Activated CD4-positive, alpha-beta T cell treated with anti-CD3 and anti-CD28 coated beads for 36 hours (primary cell): ENCODE measurements around the gene FNDC11. TPM values are rescaled to one million over a fixed set of nuclear protein-coding genes. Genes with fewer than 3 reads are reported as not detected.

Experiments
- ATAC-seq: fragments of 200-7000 bp; cut with Tn5 transposase; one replicate; pipeline ENCODE4 v1.10.0; 2021; ENCODE audit warnings: mild to moderate bottlenecking, moderate library complexity
- CTCF ChIA-PET: fragments of 350-600 bp; sonication (Branson Sonifier 250); formaldehyde crosslinking; loops from one replicate; lab custom pipeline; 2021; ENCODE audit warnings: antibody characterized with exemption; lab: Charles Lee
- POLR2A ChIA-PET: fragments of 350-600 bp; sonication (Branson Sonifier 250); formaldehyde crosslinking; loops from one replicate; lab custom pipeline; 2021; ENCODE audit warnings: antibody characterized with exemption, inconsistent platforms; lab: Charles Lee
- DNase-seq: peaks from one replicate; pipeline ENCODE4 v3.0.0-alpha.2; 2020
- H3K27ac Mint-ChIP-seq: one replicate; pipeline ENCODE4 v1.8.0; 2021; ENCODE audit warnings: mixed read lengths
- H3K27me3 Mint-ChIP-seq: one replicate; pipeline ENCODE4 v1.8.0; 2021; ENCODE audit warnings: mixed read lengths
- H3K36me3 Mint-ChIP-seq: one replicate; pipeline ENCODE4 v1.8.0; 2021; ENCODE audit warnings: low read depth, mixed read lengths
- H3K4me1 Mint-ChIP-seq: one replicate; pipeline ENCODE4 v1.8.0; 2021; ENCODE audit warnings: mixed read lengths
- H3K4me3 Mint-ChIP-seq: one replicate; pipeline ENCODE4 v1.8.0; 2021; ENCODE audit warnings: mild to moderate bottlenecking, moderate library complexity, mixed read lengths
- H3K9me3 Mint-ChIP-seq: one replicate; pipeline ENCODE4 v1.8.0; 2021; ENCODE audit warnings: low read depth, mixed read lengths
- intact Hi-C, 2 experiments: fragments of 100-400 bp; cut with DNase I in 1 of 2; cut with micrococcal nuclease in 1 of 2; formaldehyde crosslinking; loops; one replicate each; pipeline versions ENCODE4 v1.14.2 to v1.15.1; 2022 to 2024; cut with DNase I, micrococcal nuclease
- total RNA-seq, 2 experiments: library from RNA; stranded (reverse); gene quantifications; one replicate each; pipeline ENCODE4 v1.2.3, GENCODE V29; 2021

Gene FNDC11
- total RNA-seq, 2 experiments from 2014 or later: 0.18 to 0.27 TPM

DNA sequence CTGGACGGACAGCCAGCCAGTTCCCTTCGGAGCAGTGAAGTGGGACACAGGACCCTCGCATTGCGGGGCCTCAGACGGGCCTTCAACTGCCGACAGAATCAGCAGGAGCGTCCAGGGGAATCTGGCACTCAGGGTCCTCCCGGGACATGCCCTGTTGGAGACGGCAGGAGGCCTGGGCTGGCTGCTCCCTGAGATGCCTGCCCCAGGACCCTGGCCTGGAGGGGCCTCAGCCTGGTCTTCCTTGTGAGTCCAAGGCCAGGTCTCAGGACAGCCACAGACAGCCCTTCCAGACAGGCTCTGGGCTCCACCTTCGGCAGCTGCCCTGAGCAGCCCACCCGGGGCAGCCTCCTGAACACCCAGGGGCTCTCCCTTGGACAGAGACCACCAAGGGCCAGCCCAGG, 34.7 kb downstream of the FNDC11 start:
- POLR2A ChIA-PET: no interaction called here
- ATAC-seq (no peak), DNase-seq (no peak)
- no peaks in the 10 kb centered on the region for H3K27me3 Mint-ChIP-seq
- H3K36me3 Mint-ChIP-seq: peaks cover 24% of the 10 kb centered on the region
- no peak overlapping the region for H3K27ac Mint-ChIP-seq
- CTCF ChIA-PET: no interaction called here
- intact Hi-C loops: no loop called here
- H3K9me3 Mint-ChIP-seq: no peaks in the 10 kb centered on the region
- peaks cover 11% of the 10 kb centered on the region for H3K4me1 Mint-ChIP-seq
- H3K4me3 Mint-ChIP-seq: no peak overlapping the region

DNA sequence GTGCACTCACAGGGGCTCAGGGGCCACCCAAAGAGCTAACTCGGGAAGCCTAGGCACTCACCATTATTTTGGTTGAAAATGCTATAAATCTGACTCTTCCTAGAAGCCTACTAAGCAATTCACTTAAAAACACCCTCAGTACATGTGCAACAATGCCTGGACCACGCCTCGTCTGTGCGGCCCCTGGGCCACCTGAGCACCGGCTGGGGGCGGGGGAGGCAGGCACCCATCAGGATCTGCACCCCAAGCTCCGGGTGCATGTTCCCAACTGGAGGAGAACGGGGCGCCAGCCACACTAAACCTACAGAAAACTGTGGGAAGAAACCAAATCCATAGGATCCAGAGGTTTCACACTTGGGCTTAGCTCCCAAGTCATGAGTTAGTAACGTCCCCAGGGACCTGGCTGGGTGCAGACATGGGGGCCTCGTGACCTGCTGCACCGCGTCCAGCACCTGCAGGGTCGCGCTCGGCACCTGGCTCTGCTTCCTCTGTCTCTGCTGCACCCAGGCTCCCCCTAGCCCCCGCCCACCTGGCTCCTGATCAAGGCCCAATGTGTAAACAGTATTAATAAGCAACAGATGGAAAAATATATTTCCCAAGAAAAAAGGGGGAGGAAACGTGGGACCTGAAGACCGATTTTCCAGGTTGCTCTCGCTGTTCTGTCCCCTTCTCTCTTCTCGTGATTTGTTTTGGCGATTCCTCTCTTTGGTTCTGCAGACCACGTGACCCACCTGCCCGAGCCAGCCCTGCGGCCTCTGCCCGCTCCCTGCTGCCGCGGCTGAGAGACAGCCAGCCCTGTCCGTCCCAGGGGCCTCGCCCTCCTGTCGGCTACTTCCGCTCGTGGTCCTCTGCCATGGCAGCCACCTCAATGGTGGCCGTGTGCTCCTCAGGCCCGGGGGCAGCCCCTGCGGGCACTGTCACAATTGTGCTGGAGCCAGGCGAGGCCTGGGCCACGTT, 35.6 kb downstream of the FNDC11 start:
- Mint-ChIP-seq H3K27ac (no peak overlapping the region), H3K9me3 (no peaks in the 10 kb centered on the region), H3K4me1 (peaks cover 11% of the 10 kb centered on the region), H3K36me3 (peaks cover 24% of the 10 kb centered on the region), H3K27me3 (no peaks in the 10 kb centered on the region), H3K4me3 (no peak overlapping the region)
- DNase-seq (no peak), ATAC-seq (no peak)
- intact Hi-C loops: no loop called here
- POLR2A ChIA-PET: no interaction called here
- CTCF ChIA-PET: interaction anchor here (0.8 kb wide), 1 partner anchor 450 kb away, joined by 3 read pairs; no protein-coding TSS in a partner anchor

DNA sequence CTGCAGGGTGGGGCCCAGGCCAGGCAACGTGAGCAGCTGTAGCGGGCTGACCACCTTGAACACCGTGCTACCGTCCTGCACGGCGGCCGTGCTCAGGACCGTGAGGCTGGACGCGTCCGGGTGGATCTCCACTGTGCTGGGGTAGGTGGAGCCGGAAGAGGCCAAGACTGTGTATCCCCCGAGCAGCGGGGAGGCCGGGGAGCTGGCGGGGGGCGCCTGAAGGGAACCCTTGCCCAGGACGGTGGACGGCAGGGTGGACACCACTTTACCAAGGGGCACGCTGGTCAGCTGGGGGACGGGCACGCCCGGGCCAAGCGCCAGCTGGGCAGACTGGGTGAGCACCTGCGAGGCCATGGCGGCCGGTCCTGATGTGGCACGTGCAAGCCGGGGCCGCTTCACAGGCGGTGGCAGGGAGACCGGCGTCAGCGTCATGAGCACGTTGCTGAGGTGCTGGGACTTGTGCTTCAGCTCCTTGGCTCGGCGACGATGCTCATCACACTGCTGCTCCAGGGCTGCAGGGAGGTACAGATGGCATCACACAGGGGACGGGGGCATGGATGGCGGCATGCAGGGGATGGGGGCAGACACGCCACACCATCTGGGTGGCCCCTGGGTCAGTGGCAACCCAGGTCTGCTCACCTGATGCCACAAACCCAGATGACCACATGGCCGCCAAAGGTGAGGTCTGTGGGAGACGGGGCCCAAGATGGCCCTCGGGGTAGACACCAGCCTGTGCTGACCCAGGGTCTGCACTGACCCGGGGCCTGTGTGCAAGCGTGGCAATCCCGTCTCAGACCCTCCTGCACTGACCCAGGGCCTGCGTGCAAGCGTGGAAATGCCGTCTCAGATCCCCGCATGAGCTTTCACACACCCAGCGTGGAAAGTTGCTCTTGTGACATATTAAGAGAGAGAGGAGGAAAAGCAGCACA, 36.5 kb downstream of the FNDC11 start:
- ATAC-seq: no peak
- no peak overlapping the region for H3K4me3 Mint-ChIP-seq
- no peak for DNase-seq
- no peak overlapping the region for H3K27ac Mint-ChIP-seq
- H3K27me3 Mint-ChIP-seq: no peaks in the 10 kb centered on the region
- peaks cover 29% of the 10 kb centered on the region for H3K36me3 Mint-ChIP-seq
- CTCF ChIA-PET: no interaction called here
- POLR2A ChIA-PET: no interaction called here
- no peaks in the 10 kb centered on the region for H3K9me3 Mint-ChIP-seq
- intact Hi-C loops: no loop called here
- peaks cover 11% of the 10 kb centered on the region for H3K4me1 Mint-ChIP-seq

DNA sequence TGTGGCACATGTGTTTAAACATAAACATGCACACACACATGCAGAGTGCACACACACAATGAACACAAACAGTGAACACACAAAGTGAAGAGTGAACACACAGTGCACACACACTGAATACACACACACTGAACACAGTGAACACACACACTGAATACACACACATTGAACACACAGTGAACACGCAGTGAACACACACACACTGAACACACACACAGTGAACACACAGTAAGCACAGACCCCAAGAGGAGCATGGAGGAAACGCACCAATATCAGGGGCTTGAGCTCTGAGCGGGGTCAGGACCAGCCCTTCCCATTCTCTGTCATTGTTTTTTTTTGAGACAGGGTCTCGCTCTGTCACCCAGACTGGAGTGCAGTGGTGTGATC, 37.2 kb downstream of the FNDC11 start:
- Mint-ChIP-seq H3K36me3 (peaks cover 30% of the 10 kb centered on the region), H3K4me1 (peaks cover 11% of the 10 kb centered on the region), H3K27ac (no peak overlapping the region), H3K9me3 (no peaks in the 10 kb centered on the region), H3K27me3 (no peaks in the 10 kb centered on the region), H3K4me3 (no peak overlapping the region)
- ATAC-seq (no peak), DNase-seq (no peak)
- ChIA-PET CTCF (no interaction called here), POLR2A (no interaction called here)
- intact Hi-C loops: no loop called here

DNA sequence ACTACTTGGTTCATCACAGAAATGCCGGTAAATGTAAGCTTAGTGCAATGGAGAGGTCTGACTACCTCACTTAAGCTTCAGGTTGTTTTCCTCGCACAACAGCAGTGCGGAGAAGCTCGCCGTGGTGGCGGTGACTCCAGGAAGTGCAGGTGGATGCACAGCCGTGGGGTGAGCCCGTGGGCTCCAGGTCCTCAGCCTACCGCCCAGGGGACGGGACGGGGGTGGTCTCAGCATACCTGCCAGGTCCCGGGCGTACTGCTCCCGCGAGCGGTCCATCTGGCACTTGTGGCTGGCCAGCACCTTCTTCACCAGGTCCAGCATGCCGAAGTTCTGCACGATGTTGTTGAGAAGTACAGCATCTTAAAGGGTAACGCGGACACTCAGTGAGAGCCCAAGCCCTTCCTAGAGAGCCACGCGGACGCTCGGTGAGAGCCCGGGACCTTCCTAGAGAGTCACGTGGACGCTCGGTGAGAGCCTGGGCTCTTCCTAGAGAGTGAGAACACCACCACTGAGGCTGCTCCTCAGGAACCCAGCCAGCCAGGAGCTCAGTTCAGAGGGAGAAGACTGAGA, 37.9 kb downstream of the FNDC11 start:
- ChIA-PET POLR2A (no interaction called here), CTCF (interaction anchor here (0.6 kb wide), 1 partner anchor 465 kb away, joined by 4 read pairs; no protein-coding TSS in a partner anchor)
- intact Hi-C loops: no loop called here
- DNase-seq (no peak), ATAC-seq (no peak)
- H3K36me3 Mint-ChIP-seq: peaks cover 30% of the 10 kb centered on the region
- no peaks in the 10 kb centered on the region for H3K9me3 Mint-ChIP-seq
- H3K4me1 Mint-ChIP-seq: peaks cover 11% of the 10 kb centered on the region
- H3K4me3 Mint-ChIP-seq: no peak overlapping the region
- H3K27ac Mint-ChIP-seq: no peak overlapping the region
- no peaks in the 10 kb centered on the region for H3K27me3 Mint-ChIP-seq

DNA sequence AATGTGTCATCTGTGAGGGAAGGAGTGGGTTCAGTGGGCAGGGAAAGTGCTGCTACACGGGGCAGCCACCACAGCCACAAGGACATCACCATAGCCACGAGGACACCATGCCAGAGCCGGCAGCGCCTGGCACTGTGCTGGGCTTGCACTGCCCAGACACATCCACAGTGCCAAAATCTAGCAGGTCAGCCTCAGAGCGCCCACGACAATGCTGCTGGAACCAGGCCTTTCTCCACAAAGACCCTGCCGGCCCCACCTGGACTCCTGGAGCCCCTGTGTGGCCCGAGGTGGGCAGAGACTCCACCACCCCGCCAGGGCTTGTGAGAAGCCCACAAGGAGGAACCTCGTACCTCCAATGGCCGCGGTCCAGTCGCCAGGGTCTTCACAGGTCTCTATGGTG, 38.7 kb downstream of the FNDC11 start:
- Mint-ChIP-seq H3K4me3 (no peak overlapping the region), H3K4me1 (peaks cover 6% of the 10 kb centered on the region), H3K27me3 (no peaks in the 10 kb centered on the region), H3K9me3 (no peaks in the 10 kb centered on the region), H3K27ac (no peak overlapping the region), H3K36me3 (peaks cover 27% of the 10 kb centered on the region)
- intact Hi-C loops: no loop called here
- ChIA-PET CTCF (no interaction called here), POLR2A (no interaction called here)
- no peak for ATAC-seq
- no peak for DNase-seq

DNA sequence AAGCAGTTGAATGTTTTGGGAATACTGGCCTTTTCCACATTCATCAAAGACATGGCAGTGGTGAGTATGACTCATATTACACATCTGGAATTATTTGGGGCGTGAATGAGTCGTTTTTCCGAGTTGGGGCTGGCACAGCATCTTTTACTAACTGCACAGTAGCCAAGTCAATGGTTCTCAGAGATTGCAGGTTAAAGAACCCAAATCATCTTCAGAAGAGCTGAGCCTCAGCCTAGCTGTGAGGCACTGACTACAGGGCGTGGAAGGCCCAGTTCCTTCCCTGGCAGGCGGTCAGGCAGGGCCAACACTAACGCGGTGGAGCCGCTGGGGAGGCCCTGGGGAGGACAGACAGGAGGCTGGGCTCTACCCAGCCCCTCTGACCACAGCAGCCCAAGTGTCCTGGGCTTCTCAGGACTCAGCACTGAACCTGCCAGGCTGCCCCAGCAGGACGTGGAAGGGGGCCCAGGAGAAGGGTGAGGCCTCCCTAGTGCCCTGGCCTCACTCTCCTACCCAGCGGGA, 40.1 kb downstream of the FNDC11 start:
- ATAC-seq (no peak), DNase-seq (no peak)
- Mint-ChIP-seq H3K4me3 (no peak overlapping the region), H3K4me1 (no peaks in the 10 kb centered on the region), H3K36me3 (peaks cover 30% of the 10 kb centered on the region), H3K9me3 (no peaks in the 10 kb centered on the region), H3K27ac (no peak overlapping the region), H3K27me3 (no peaks in the 10 kb centered on the region)
- intact Hi-C loops: no loop called here
- CTCF ChIA-PET: no interaction called here
- POLR2A ChIA-PET: no interaction called here

DNA sequence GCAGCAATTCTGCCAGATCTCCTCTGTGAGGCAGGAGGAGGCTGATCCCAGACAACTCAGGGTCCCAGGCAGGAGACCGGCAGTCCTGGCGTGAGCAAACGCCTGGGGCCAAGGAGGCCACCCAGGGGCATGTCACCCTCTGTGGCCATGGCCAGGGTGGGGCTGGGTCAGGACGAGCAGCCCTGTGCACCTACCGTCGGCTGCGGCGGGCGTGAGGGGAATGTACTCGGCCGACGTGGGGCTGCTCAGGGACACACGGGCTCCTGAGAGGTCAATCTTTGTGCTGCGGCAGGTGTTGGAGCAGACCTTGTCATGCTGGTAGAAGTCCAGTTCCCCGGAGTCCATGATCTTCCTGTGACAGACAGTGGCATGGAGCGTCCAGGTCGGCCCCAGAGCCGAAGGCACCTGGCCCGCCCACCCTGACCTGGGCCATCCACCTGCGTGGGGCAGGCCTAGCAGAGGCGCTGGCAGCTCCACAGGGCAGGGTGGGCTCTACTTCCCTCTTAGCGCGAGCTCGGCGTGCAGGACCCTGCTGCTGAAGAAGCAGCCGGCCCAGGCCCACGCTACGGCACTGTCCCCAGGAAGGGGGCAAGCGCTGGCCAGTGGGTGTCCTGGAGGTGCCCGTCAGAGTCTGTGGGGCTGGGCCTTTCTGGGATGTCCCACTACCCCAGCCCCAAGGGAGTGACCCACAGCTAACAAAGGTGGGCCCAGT, 41.6 kb downstream of the FNDC11 start:
- H3K36me3 Mint-ChIP-seq: peaks cover 30% of the 10 kb centered on the region
- CTCF ChIA-PET: interaction anchor here (0.8 to 0.9 kb wide), 2 partner anchors 13 to 58 kb away, joined by 3 to 4 read pairs; no protein-coding TSS in a partner anchor
- POLR2A ChIA-PET: no interaction called here

DNA sequence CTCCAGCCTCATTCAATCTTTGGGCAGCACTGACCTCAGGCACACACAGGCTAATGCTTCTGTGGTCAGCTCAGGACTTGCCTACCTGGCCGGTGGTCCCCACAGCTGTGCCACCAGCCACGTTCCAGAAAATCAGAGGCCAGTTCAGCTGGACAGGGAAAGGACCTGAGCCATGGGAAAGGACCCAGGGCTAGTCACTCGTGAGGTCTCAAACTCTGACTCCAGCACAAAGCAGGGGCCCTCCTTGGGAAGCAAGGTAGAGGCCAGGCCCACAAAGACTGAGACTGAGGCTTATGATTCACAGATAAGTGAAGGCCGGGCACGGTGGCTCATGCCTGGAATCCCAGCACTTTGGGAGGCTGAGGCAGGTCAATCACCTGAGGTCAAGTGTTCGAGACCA, 42.5 kb downstream of the FNDC11 start:
- CTCF ChIA-PET: interaction anchor here (0.8 to 0.9 kb wide), 2 partner anchors 14 to 59 kb away, joined by 3 to 4 read pairs; no protein-coding TSS in a partner anchor
- POLR2A ChIA-PET: no interaction called here
- H3K9me3 Mint-ChIP-seq: no peaks in the 10 kb centered on the region

More for the DNA sequence above, 41.6 kb downstream of the FNDC11 start:
- H3K27ac Mint-ChIP-seq: no peak overlapping the region
- no peak overlapping the region for H3K4me3 Mint-ChIP-seq
- ATAC-seq: no peak
- no peaks in the 10 kb centered on the region for H3K4me1 Mint-ChIP-seq
- no peaks in the 10 kb centered on the region for H3K27me3 Mint-ChIP-seq
- H3K9me3 Mint-ChIP-seq: no peaks in the 10 kb centered on the region
- DNase-seq: no peak
- intact Hi-C loops: no loop called here

DNA sequence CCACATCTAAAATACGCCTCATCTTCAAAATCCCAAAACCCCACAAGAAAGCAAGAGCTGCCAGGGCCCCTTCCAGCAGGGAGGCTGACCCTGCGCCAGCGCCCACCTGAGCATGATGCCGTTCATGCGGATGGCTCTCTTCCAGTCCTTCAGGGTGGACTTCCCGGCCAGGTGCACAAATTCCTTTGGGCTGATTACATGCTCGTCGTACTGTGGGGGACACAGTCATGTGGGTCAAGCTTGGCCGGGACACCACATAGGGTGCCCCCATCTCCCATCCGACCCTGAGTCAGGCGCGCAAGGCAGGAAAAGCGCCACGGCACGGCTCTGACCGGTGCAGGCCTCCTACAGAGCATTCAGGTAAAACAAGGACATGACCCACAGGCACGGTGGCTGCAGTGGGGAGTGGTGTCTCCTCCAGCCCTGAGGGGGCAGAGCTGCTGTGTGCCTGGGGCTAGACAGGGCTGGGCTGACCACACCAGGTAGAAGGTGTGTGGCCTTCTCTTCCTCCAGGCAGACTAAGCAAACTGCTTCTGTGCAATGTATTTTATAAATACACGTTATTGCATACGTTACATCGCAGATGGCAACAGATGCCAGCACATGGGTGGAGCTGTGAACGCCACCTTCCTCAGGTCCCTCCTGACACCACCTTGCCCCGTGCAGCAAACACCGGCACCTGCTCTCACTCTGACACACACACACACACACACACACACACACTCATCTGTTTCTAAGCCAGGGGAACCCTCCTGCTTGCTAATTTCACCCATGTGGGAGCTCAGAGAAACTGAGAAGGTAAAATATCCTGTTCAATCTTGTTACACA, 43.9 kb downstream of the FNDC11 start:
- H3K27ac Mint-ChIP-seq: no peak overlapping the region
- H3K9me3 Mint-ChIP-seq: no peaks in the 10 kb centered on the region
- ChIA-PET CTCF (interaction anchor here (0.6 kb wide), 1 partner anchor 9 kb away, joined by 3 read pairs; no protein-coding TSS in a partner anchor), POLR2A (no interaction called here)
- no peak overlapping the region for H3K4me3 Mint-ChIP-seq
- DNase-seq: no peak
- no peaks in the 10 kb centered on the region for H3K27me3 Mint-ChIP-seq
- H3K36me3 Mint-ChIP-seq: peaks cover 37% of the 10 kb centered on the region
- ATAC-seq: no peak
- intact Hi-C loops: no loop called here
- no peaks in the 10 kb centered on the region for H3K4me1 Mint-ChIP-seq

More for the DNA sequence above, 42.5 kb downstream of the FNDC11 start:
- Mint-ChIP-seq H3K4me3 (no peak overlapping the region), H3K4me1 (no peaks in the 10 kb centered on the region), H3K27me3 (no peaks in the 10 kb centered on the region), H3K27ac (no peak overlapping the region), H3K36me3 (peaks cover 26% of the 10 kb centered on the region)
- intact Hi-C loops: no loop called here
- DNase-seq: no peak
- no peak for ATAC-seq
